GM21447 (cell line): Measurements from ENCODE around the gene CANT1.
"Not testable (repeated sequence)": the region's sequence is repeated elsewhere in the genome, so short reads cannot be mapped to it uniquely, and the experiment has no call there.

Experiments
- ATAC-seq: cut with Tn5 transposase; IDR thresholded peaks from one replicate; pipeline ENCODE4 v1.9.1; 2021; ENCODE audit not compliant: unreplicated experiment

The CANT1 gene

GRCh38 chr17:78962984-78963348, 46.6 kb downstream of the CANT1 start:
- not testable (repeated sequence) for ATAC-seq

DNA sequence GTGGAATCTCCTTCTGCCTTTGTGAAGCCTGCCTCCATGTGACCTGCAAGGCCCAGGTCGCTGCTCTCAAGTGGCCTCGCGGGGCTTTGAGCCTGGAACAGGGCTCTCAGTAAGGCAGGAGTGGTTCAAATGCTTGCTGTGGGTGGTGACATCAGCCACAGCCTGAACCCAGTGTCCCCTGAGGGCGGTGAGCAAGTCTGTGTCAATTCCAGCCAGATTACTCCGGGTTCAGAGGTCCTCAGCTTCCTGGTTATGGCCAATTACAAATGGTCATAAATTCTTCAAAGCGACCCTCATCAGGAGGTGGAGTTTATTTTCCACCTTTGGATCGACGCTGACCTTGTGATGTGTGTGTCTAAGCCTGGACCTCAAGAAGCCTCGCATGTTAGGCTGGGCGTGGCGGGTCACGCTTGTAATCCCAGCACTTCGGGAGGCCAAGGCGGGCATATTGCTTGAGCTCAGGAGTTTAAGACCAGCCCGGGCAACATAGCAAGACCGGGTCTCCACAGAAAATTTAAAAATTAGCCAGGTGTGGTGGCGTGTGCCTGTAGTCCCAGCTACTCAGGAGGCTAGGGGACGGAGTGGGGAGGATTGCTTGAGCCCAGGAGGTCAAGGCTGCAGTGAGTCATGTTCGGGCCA, 47.1 kb downstream of the CANT1 start:
- ATAC-seq = no peak

DNA sequence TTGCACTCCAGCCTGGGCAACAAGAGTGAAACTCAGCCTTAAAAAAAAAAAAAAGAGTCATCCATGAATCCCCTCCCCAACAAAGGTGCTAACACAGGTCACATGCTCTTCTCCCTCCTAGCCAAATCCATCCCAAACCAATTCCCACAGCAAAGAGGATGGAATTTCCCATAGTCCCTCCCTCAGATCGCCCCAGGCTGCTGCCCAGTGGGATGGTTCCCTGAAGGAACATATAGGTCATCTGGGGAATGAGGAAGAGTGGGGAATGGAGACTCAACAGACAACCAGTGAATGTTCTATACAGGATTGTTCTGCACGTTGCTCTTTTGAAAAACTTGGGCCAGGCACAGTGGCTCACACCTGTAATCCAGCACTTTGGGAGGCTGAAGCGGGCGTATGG, 48.0 kb downstream of the CANT1 start:
- no peak for ATAC-seq

- no peak for ATAC-seq
Measured at GRCh38 chr17:78960928-78961327, 48.6 kb downstream of the CANT1 start.

DNA sequence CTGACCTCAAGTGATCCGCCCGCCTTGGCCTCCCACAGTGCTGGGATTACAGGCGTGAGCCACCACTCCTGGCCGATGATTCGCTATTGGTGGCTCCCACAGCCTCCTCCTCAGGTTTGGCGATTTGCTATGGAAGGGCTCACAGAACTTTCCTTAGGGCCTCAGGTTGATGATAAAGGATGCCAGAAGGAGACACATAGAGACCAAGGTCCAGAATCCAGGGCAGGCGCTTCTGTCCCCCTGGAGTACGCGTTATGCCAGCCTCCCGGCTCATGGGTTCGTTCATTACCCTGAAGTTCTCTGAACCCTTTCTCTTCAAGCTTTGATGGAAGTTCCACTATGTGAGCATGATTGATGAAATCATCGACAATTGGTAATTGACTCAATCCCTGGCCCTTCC, 49.8 kb downstream of the CANT1 start:
- no peak for ATAC-seq

DNA sequence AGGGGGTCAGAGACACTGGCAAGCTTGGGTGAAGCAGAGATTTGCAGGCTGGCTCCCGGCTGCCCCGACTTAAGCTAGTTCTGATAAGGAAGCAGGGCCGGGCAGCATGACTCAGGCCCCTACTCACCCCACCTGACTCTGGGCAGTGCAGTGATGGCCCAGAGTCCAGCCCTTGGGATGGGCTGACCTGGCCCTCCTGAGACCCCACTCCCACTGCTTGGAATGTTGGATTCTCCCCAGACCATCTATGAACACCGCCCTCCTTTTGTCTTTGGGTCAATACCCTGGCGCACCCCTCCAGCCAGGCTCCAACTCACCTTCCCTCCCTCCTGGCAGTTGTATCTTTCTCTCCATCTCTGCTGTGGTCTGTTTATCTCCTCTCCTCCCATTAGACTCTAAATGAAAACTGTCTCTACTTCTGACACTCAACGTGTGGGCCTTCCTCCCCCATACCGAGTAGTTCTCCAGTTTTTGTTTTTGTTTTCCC, 50.9 kb downstream of the CANT1 start:
- ATAC-seq = no peak

DNA sequence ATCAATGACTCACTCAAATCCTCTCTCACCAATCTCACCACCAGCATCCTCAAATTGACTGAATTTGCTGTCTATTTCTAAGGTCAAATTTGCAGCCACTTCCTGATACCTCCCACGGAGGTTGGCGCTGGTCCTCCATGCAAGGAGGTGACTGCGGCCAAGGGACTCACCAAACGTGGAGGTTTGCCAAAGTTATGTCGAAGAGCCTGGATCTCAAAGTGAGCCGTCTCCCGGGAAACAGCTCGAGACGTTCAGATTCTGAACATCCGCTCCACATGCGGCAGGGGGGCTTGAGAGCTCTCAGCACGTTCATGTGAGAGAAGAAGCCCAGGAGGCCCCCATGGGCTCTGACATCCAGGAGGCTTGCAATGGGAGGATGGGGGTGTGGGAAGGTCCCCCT, 52.4 kb downstream of the CANT1 start:
- ATAC-seq = no peak

DNA sequence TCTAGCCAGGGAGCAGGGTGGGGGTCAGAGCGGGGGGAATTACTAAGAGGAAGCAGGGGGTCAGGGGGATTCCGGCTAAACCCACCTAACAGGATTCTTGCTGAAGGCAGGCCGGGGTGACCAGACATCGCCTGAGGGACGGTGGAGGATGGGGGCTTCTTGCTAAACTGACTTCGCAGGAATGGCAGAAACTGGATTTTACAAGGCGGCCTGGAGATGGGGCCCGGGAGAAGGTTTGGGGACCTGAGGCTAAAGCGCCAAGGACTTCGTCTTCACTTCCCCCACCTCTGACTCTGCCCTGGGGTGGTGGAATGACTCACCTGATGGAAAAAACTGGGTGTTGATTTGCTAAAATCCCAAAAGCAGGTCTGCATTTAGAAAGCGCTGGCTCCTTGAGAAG, 53.3 kb downstream of the CANT1 start:
- ATAC-seq = no peak

DNA sequence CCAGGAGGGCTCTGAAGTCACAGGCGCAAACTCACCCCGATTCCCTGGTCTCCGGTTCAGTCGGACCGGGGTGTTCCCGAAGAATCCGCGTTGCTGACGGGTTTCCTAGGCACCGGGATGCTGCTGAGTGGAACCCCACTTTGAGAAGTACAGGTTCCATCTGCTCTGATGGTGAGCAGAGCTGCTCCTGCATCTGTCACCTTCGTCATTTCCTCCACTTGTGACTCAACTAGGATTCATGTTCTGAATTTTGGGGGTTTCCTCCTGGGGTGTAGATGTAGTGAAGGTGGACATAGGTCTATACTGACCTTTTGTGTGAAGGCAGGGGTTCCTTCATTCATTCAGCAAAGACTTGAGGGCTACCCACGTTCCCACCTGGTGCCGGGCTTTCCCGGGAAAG, 54.9 kb downstream of the CANT1 start:
- ATAC-seq = no peak

- no peak for ATAC-seq
Measured at GRCh38 chr17:78953356-78954350, 55.9 kb downstream of the CANT1 start.

- ATAC-seq = no peak
Measured at GRCh38 chr17:78952706-78953105, 56.9 kb downstream of the CANT1 start.

GRCh38 chr17:78951967-78952551, 57.5 kb downstream of the CANT1 start:
- no peak for ATAC-seq

GRCh38 chr17:78950870-78951269, 58.7 kb downstream of the CANT1 start:
- no peak for ATAC-seq

- no peak for ATAC-seq
Measured at GRCh38 chr17:78947235-78948149, 62.1 kb downstream of the CANT1 start.

GRCh38 chr17:78946631-78947030, 62.9 kb downstream of the CANT1 start:
- no peak for ATAC-seq

DNA sequence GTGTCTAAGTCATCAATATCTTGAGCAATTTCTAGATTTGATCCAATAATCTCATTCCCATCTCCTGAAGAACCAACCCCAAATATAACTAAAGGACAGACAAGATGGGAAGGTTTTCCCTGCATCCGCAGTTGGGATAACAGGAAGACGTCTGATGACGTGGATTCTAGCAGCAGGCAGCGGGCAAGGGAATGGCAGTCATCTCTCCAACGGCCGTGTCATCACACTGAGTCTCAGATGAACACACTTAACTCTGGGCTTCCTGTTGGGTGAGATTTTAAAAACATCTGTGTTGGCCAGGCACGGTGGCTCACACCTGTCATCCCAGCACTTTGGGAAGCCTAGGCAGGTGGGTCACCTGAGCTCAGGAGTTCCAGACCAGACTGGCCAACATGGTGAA, 63.4 kb downstream of the CANT1 start:
- no peak for ATAC-seq

GRCh38 chr17:78945455-78945854, 64.1 kb downstream of the CANT1 start:
- ATAC-seq = not testable (repeated sequence)

DNA sequence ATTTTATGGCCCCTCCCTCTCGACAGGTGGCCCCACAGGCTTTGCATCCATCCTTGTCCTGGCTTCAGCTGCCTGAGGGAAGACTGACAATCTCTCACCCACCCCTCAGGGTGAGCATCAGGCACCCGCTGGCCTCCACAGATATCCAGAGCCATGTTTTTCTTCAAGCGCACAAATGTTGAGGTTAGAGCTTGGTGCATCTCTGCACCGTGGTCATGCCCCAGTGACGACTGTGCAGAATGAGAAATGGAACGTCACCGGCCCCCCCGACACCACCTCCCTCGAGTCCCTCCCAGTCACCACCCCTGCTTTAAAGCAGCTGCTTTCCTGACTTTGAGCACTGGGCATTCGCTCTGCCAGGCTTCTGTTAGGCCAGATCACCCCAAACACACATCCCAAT, 64.6 kb downstream of the CANT1 start:
- ATAC-seq = no peak

- ATAC-seq = no peak
Measured at GRCh38 chr17:78944026-78944425, 65.5 kb downstream of the CANT1 start.
